SU-DHL-6 (cell line): Measurements from ENCODE around the gene UFD1.

Experiments used
- H2AFZ ChIP-seq: fragments of 200-600 bp; sonication (generic); 2 replicates; pipeline ENCODE4 v1.6.1; 2014; ENCODE audit warnings: low read depth, mild to moderate bottlenecking, moderate library complexity, mixed read lengths, antibody characterized with exemption, low read length; ENCODE audit not compliant: severe bottlenecking
- H3F3A ChIP-seq: fragments of 200-600 bp; shearing (Covaris generic); 2 replicates; pipeline ENCODE4 v1.6.0; 2016; ENCODE audit warnings: antibody characterized with exemption, mild to moderate bottlenecking; ENCODE audit not compliant: insufficient read depth
- H3K27ac ChIP-seq: fragments of 200-600 bp; sonication (generic); 2 replicates; pipeline ENCODE4 v1.5.1; 2016; ENCODE audit warnings: low read depth, mild to moderate bottlenecking, low read length, moderate library complexity, mixed read lengths
- H3K27me3 ChIP-seq: fragments of 200-600 bp; sonication (generic), shearing (Covaris generic); 2 replicates; pipeline ENCODE4 v1.6.0; 2014; ENCODE audit warnings: mild to moderate bottlenecking, low read length
- H3K36me3 ChIP-seq: fragments of 200-600 bp; sonication (generic); 2 replicates; pipeline ENCODE4 v1.6.1; 2014; ENCODE audit warnings: mild to moderate bottlenecking, low read length, mixed read lengths
- H3K4me2 ChIP-seq: fragments of 300-600, 200-600 bp; shearing (Covaris generic), sonication (generic); 2 replicates; pipeline ENCODE4 v1.6.0; 2014; ENCODE audit warnings: low read length, low read depth, mild to moderate bottlenecking; ENCODE audit not compliant: poor library complexity, severe bottlenecking
- H3K4me3 ChIP-seq: fragments of 200-600 bp; sonication (generic); 2 replicates; pipeline ENCODE4 v1.5.1; 2014; ENCODE audit warnings: antibody characterized with exemption, low read length, mild to moderate bottlenecking, mixed read lengths; ENCODE audit not compliant: insufficient read depth, poor library complexity, severe bottlenecking
- H3K79me2 ChIP-seq: fragments of 200-600 bp; sonication (generic); 2 replicates; pipeline ENCODE4 v1.6.1; 2014; ENCODE audit warnings: mild to moderate bottlenecking, low read length, moderate library complexity; ENCODE audit not compliant: insufficient read depth
- H3K9ac ChIP-seq: fragments of 200-600 bp; sonication (generic); 2 replicates; pipeline ENCODE4 v1.7.0; 2014; ENCODE audit warnings: mild to moderate bottlenecking, low read length
- H3K9me2 ChIP-seq: fragments of 200-600 bp; sonication (generic); replicated peaks from 2 replicates; pipeline ENCODE4 v1.6.1; 2014; ENCODE audit warnings: low read length; ENCODE audit not compliant: insufficient read depth
- H3K9me3 ChIP-seq: fragments of 200-600 bp; sonication (generic); 2 replicates; pipeline ENCODE4 v1.6.1; 2014; ENCODE audit warnings: low read length, mixed read lengths; ENCODE audit not compliant: insufficient read depth
- H4K20me1 ChIP-seq: fragments of 200-600 bp; sonication (generic); 2 replicates; pipeline ENCODE4 v1.6.1; 2014; ENCODE audit warnings: low read depth, mild to moderate bottlenecking, antibody characterized with exemption, low read length, moderate library complexity, mixed read lengths
- CTCF ChIP-seq: fragments of 200-600 bp; sonication (generic); IDR thresholded peaks from one replicate; pipeline ENCODE4 v1.5.1; 2017; ENCODE audit warnings: antibody characterized with exemption, mild to moderate bottlenecking, low read length, moderate library complexity; ENCODE audit not compliant: insufficient read depth, poor library complexity, severe bottlenecking
- EZH2phosphoT487 ChIP-seq: fragments of 200-600 bp; sonication (generic), shearing (Covaris generic); conservative IDR thresholded peaks from 2 replicates; pipeline ENCODE4 v1.6.1; 2018; ENCODE audit warnings: mild to moderate bottlenecking, antibody characterized with exemption, low read length, moderate library complexity, mixed read lengths

The UFD1 gene

GRCh38 chr22:19494001-19494560 is 15.1 kb upstream of the UFD1 start:
- no peak overlapping the region for H3K27ac ChIP-seq
- no peaks in the 10 kb centered on the region for H3F3A ChIP-seq
- no peak for TF ChIP-seq CTCF
- TF ChIP-seq EZH2phosphoT487, result no peak
- no peaks in the 10 kb centered on the region for H3K36me3 ChIP-seq
- H3K4me3 ChIP-seq, result no peak overlapping the region
- H3K9ac ChIP-seq, result no peak overlapping the region
- no peaks in the 10 kb centered on the region for H3K79me2 ChIP-seq
- H3K4me2 ChIP-seq, result no peak overlapping the region
- no peak overlapping the region for H2AFZ ChIP-seq
- H3K27me3 ChIP-seq, result no peaks in the 10 kb centered on the region
- H3K9me2 ChIP-seq, result no peaks in the 10 kb centered on the region
- no peaks in the 10 kb centered on the region for H3K9me3 ChIP-seq
- no peaks in the 10 kb centered on the region for H4K20me1 ChIP-seq

- Histone ChIP-seq H3K79me2 (no peaks in the 10 kb centered on the region), H3K4me2 (no peak overlapping the region), H3K9me2 (no peaks in the 10 kb centered on the region), H3K27ac (no peak overlapping the region), H3F3A (no peaks in the 10 kb centered on the region), H2AFZ (no peak overlapping the region), H4K20me1 (no peaks in the 10 kb centered on the region), H3K9ac (no peak overlapping the region), H3K4me3 (no peak overlapping the region), H3K27me3 (no peaks in the 10 kb centered on the region), H3K36me3 (no peaks in the 10 kb centered on the region), H3K9me3 (no peaks in the 10 kb centered on the region)
- TF ChIP-seq CTCF, result no peak
These were observed 13.6 kb upstream of the UFD1 start for GRCh38 chr22:19492504-19493174.

GRCh38 chr22:19490628-19491230 is 11.7 kb upstream of the UFD1 start:
- Histone ChIP-seq H3K27me3 (no peaks in the 10 kb centered on the region), H2AFZ (no peak overlapping the region), H3K36me3 (no peaks in the 10 kb centered on the region), H3K9ac (no peak overlapping the region), H3K4me2 (no peak overlapping the region), H3K79me2 (no peaks in the 10 kb centered on the region), H3F3A (no peaks in the 10 kb centered on the region), H3K27ac (no peak overlapping the region), H3K9me2 (no peaks in the 10 kb centered on the region), H4K20me1 (no peaks in the 10 kb centered on the region), H3K9me3 (no peaks in the 10 kb centered on the region), H3K4me3 (no peak overlapping the region)
- TF ChIP-seq EZH2phosphoT487 (no peak), CTCF (no peak)
